ENCODE data around the gene ENOX1. TPM values are rescaled to one million over a fixed set of nuclear protein-coding genes. Genes with fewer than 3 reads are reported as not detected.

ENOX1 gene
- total and polyA plus RNA-seq, 3 donors from 2014 or later: 11.0 to 14.2 (median 11.5) TPM

DNA sequence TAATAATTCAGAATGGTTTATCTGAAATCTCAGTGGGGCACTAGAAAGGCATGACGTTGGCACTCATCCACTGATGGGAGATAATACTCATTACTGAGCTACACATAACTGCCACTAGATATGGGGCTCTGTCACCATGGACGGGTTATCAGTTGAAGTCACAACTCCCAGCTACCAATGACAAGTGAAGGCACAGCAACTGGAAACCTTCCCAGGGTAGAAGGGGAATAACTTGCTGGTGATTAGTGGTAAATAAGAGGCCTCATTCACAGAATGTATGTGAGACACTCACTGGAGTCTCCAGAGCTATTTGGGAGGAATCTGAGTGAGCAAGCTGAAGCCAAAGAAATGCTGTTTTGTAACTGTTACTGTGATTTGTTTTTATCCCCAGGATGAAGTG, 249.6 kb downstream of the ENOX1 start:
- Histone ChIP-seq H3K4me3 (no peak overlapping the region), H3K27ac (no peak overlapping the region), H3K9me3 (no peaks in the 10 kb centered on the region), H3K27me3 (no peaks in the 10 kb centered on the region), H3K36me3 (ENCODE audit: low read depth, missing control alignments) (no peaks in the 10 kb centered on the region), H3K4me1 (no peaks in the 10 kb centered on the region)
- no peak for DNase-seq
- intact Hi-C loops (cut with DNase I; ENCODE audit: low total_unique reads): no loop called here
- 37 to 77% methylated on average over 2 of the region's 2 CpGs for WGBS, 2 donors
- TF ChIP-seq, protein P1, sequence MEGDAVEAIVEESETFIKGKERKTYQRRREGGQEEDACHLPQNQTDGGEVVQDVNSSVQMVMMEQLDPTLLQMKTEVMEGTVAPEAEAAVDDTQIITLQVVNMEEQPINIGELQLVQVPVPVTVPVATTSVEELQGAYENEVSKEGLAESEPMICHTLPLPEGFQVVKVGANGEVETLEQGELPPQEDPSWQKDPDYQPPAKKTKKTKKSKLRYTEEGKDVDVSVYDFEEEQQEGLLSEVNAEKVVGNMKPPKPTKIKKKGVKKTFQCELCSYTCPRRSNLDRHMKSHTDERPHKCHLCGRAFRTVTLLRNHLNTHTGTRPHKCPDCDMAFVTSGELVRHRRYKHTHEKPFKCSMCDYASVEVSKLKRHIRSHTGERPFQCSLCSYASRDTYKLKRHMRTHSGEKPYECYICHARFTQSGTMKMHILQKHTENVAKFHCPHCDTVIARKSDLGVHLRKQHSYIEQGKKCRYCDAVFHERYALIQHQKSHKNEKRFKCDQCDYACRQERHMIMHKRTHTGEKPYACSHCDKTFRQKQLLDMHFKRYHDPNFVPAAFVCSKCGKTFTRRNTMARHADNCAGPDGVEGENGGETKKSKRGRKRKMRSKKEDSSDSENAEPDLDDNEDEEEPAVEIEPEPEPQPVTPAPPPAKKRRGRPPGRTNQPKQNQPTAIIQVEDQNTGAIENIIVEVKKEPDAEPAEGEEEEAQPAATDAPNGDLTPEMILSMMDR (IDR thresholded peaks at IDR 0.05): no peak
- no peak for TF ChIP-seq POLR2A (IDR thresholded peaks at IDR 0.05)

DNA sequence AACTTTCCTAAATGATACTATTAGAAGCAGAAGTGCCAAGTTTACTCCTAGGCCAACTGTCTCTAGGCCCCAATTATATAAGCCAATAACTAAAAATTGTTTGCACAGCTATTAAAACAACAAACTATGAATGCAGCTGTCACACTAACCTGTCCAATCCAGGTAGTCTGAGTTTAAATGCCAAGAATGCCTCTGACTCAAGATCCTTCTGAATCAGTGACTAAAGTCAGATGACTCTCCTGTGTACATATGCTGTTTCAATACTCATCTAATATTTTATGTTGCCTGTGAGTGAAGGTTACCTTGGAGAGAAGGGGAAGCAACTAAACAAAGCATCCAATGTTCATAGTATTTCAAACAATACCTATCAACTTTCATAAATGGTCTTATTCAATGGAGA, 257.0 kb downstream of the ENOX1 start:
- H3K4me3 ChIP-seq: no peak overlapping the region
- no peaks in the 10 kb centered on the region for H3K4me1 ChIP-seq
- no peaks in the 10 kb centered on the region for H3K36me3 ChIP-seq (ENCODE audit: low read depth, missing control alignments)
- H3K9me3 ChIP-seq: no peaks in the 10 kb centered on the region
- intact Hi-C loops (cut with DNase I; ENCODE audit: low total_unique reads): no loop called here
- no peak overlapping the region for H3K27ac ChIP-seq
- DNase-seq: no peak
- TF ChIP-seq, protein P1 (IDR thresholded peaks at IDR 0.05): no peak
- no peak for TF ChIP-seq POLR2A (IDR thresholded peaks at IDR 0.05)
- H3K27me3 ChIP-seq: no peaks in the 10 kb centered on the region

DNA sequence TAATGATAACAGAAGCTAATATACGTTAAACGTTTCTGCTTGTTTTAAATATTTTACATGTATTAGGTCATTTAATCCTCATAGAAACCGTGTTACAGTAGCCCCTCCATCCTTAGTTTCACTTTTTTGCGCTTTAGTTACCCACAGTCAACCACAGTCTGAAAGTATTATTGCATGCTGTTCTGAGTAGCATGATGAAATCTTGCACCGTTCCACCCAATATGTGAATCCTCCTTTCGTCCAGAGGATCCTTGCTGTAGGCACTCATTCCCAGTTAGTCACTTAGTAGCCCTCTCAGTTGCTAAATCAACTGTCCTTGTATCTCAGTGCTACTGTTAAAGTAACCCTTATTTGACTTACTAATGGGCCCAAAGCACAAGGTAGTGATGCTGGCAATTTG, 257.8 kb downstream of the ENOX1 start:
- Histone ChIP-seq H3K36me3 (ENCODE audit: low read depth, missing control alignments) (no peaks in the 10 kb centered on the region), H3K27me3 (no peaks in the 10 kb centered on the region), H3K4me1 (no peaks in the 10 kb centered on the region), H3K4me3 (no peak overlapping the region), H3K9me3 (no peaks in the 10 kb centered on the region), H3K27ac (no peak overlapping the region)
- TF ChIP-seq POLR2A (IDR thresholded peaks at IDR 0.05): no peak
- TF ChIP-seq, protein P1 (IDR thresholded peaks at IDR 0.05): no peak
- intact Hi-C loops (cut with DNase I; ENCODE audit: low total_unique reads): no loop called here
- 83 to 88% methylated on average over 6 of the region's 6 CpGs for WGBS, 2 donors
- DNase-seq: no peak

DNA sequence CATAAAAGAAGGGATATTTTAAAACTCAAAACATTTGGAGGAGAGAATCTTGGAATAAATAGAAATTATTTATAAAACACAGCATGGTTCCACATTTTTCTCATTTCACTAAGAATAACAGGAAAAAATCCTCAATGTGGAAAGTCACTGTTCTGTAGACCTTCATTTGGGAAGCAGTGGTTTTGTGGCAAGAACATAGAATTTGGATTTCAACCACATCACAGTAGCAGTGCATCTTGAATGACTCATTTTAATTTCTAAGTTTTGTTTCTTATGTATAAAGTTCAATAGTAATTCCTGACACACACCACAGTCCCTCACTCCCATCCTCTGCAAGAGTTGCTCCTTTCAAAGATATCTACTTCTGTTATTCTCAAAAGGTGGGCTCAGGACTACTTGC, 264.0 kb downstream of the ENOX1 start:
- Histone ChIP-seq H3K36me3 (ENCODE audit: low read depth, missing control alignments) (no peaks in the 10 kb centered on the region), H3K4me1 (no peaks in the 10 kb centered on the region), H3K27me3 (no peaks in the 10 kb centered on the region), H3K4me3 (no peak overlapping the region), H3K9me3 (no peaks in the 10 kb centered on the region), H3K27ac (no peak overlapping the region)
- no peak for DNase-seq
- intact Hi-C loops (cut with DNase I; ENCODE audit: low total_unique reads): no loop called here
- no peak for TF ChIP-seq POLR2A (IDR thresholded peaks at IDR 0.05)
- TF ChIP-seq, protein P1 (IDR thresholded peaks at IDR 0.05): no peak

DNA sequence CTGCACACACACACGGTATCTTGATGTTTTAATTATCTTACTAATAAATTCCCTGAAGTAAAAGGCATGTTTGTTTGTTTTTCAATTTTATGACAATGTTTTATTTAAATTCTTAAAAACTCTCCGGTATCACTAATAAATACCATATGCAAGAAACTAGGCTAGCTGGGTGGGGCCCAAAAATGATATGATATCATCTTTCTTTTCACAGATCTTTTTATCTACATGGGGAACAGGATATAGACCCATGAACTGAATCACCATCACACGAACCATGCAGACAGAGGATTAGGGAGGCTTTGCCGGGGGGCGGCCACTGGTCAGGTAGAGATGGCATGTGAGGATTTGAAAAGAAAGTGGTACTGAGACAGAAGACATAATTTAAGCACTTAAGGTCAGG, 266.4 kb downstream of the ENOX1 start:
- H3K9me3 ChIP-seq: no peaks in the 10 kb centered on the region
- intact Hi-C loops (cut with DNase I; ENCODE audit: low total_unique reads): no loop called here
- no peak overlapping the region for H3K4me3 ChIP-seq
- DNase-seq: no peak
- 78 to 79% methylated on average over 5 of the region's 5 CpGs for WGBS, 2 donors
- no peaks in the 10 kb centered on the region for H3K4me1 ChIP-seq
- no peaks in the 10 kb centered on the region for H3K36me3 ChIP-seq (ENCODE audit: low read depth, missing control alignments)
- no peaks in the 10 kb centered on the region for H3K27me3 ChIP-seq
- no peak for TF ChIP-seq POLR2A (IDR thresholded peaks at IDR 0.05)
- TF ChIP-seq, protein P1 (IDR thresholded peaks at IDR 0.05): no peak
- no peak overlapping the region for H3K27ac ChIP-seq

Measured in testis (tissue), 3 donors.